GM19099 (cell line): Measurements from ENCODE around the gene C20orf96.

Experiments used
- POLR2A ChIP-seq: IDR thresholded peaks from 3 replicates; pipeline ENCODE4 v1.6.1; 2011; ENCODE audit warnings: low read depth; ENCODE audit not compliant: insufficient read length; ENCODE audit errors: extremely low read depth

Gene C20orf96

DNA sequence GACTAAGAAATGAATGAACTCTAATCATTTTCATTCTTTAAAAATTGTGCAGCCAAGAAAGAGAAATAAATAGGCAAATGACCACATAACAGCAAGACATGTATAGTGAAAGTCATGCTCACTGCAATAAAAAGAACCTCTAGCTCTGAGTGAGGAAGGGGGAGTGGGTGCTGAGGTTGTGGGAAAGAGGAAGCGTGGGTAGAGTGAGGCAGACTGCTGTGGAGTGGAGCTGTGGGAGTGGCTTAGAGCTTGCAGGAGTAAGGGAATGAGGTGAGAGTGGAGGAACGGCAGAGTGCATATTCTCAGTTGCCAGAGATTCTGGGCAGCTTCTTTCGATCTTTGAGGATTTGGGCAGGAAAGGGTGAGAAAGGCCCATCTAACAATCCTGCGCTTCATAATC is 53.1 kb downstream of the C20orf96 start:
- TF ChIP-seq POLR2A: no peak

DNA sequence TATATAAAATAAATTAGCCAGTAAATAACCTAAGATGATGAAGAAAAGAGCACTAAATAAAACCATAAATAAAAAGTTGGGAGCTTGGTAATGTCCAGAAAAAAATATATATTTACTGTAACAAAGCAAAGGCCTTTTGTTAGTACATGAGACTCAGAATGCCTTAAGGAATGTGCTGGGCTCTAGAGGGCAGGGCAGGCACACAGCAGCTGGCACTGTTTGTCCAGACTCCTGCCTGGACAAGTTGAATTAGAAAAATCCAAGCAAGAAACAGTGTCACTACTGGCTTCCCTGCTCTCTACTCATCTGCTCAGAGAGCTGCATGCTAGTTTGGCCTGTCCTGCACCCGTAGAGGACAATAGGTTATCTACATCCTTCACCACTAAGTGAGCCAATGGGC is 54.7 kb downstream of the C20orf96 start:
- TF ChIP-seq POLR2A: no peak

DNA sequence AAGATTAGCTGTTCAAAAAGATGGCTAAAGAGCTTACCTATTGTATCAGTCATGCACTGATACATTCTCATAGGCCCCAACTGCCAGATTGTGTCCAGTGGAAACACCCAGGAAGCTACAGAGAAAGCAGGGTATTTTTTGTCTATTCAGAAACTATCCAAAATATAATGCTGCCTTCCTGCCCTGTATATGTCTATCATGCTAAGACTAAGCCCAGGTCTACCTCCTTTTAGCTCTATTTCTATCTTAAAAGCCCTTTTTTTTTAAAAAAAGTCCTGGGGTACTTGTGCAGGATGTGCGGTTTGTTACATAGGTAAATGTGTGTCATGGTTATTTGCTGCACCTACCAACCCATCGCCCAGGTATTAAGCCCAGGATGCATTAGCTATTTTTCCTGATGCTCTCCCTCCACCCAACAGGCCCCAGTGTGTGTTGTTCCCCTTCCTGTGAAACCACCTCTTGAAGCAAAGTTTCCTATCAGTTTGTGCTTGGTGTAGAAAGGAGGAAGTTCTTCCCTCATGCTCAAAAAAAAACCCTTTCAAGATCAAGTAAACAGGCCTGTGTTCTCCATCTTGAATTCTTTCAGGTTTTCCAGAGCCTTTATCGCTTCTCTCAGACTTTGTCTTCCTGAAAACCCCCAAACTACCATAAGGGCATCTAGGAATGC is 63.0 kb downstream of the C20orf96 start:
- no peak for TF ChIP-seq POLR2A

DNA sequence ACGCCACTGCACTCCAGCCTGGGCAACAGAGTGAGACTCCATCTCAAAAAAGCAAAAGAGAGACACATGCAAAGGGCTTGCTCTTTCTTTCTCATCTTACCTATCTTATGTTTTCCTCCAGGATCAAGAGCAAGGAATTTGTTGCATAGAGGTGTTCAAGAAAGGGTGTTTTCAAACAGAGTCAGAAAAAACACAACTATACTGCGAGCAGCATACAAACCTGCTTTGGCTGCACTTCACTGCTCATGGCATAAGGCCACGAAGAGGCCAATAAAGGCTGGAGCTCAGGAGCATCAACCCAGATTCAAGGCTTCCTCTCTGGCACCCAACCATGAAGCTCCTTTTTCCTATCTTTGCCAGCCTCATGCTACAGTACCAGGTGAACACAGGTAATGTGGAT is 63.6 kb downstream of the C20orf96 start, which contains the start of gene DEFB129:
TSS of gene DEFB129 (plus strand) at position 301 of the 400 bp plus-strand sequence. CDS start at position 332, 31 bp downstream.
- no peak for TF ChIP-seq POLR2A

DNA sequence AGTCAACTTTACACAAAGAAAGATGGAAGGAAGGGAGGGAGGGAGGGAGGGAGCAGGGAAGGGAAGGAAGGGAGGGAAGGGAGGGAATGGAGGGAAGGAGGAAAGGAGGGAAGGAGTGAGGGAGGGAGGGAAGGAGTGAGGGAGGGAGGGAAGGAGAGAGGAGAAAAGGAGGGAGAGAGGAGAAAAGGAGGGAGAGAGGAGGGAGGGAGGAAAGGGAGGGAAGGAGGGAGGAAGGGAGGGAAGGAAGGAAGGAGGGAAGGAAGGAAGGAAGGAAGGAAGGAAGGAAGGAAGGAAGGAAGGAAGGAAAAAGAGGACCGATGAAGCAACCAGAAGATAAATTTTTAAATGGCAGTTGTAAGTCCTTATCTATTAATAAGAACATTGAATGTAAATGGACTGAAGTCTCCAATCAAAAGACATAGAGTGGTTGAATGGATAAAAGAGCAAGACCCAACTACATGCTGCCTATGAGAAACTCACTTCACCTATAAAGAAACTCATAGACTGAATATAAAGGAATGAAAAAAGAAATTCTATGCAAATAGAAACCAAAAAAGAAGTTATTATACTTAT is 69.2 kb downstream of the C20orf96 start:
- no peak for TF ChIP-seq POLR2A
